HT1080 (cell line): ENCODE measurements around the gene ANKRD36. TPM values are rescaled to one million over a fixed set of nuclear protein-coding genes. Genes with fewer than 3 reads are reported as not detected.
A peak's percentile ranks its signal among the peaks of the same experiment; 100 is the strongest.
"Not testable (repeated sequence)": the region's sequence is repeated elsewhere in the genome, so short reads cannot be mapped to it uniquely, and the experiment has no call there.

Source experiments
- DNase-seq: peaks from one replicate; pipeline ENCODE4 v3.0.0-alpha.2; 2015; ENCODE audit warnings: low read depth
- total RNA-seq: library from RNA; depleted of rRNA; stranded (reverse); fragments of >200 nt; shearing (Covaris generic); gene quantifications from 2 replicates; pipeline ENCODE4 v1.2.3, GENCODE V29; 2014

Gene ANKRD36
- total RNA-seq, 1 experiment from 2014 or later = 5.4 TPM

- DNase-seq = peak; percentile 36
Measured at GRCh38 chr2:97112320-97113049, 468 bp upstream of the ANKRD36 start.

GRCh38 chr2:97113882-97114255 is 916 bp downstream of the ANKRD36 start:
- not testable (repeated sequence) for DNase-seq

GRCh38 chr2:97129090-97129489 is 16.1 kb downstream of the ANKRD36 start:
- not testable (repeated sequence) for DNase-seq

- DNase-seq = not testable (repeated sequence)
Measured at GRCh38 chr2:97144016-97144415, 31.1 kb downstream of the ANKRD36 start.

- DNase-seq = not testable (repeated sequence)
Measured at GRCh38 chr2:97166548-97166947, 53.6 kb downstream of the ANKRD36 start.

GRCh38 chr2:97167938-97168337 is 55.0 kb downstream of the ANKRD36 start:
- not testable (repeated sequence) for DNase-seq

- not testable (repeated sequence) for DNase-seq
Measured at GRCh38 chr2:97168583-97168982, 55.6 kb downstream of the ANKRD36 start.

GRCh38 chr2:97180391-97180790 is 67.4 kb downstream of the ANKRD36 start:
- peak; percentile 42 for DNase-seq

GRCh38 chr2:97195349-97195748 is 82.4 kb downstream of the ANKRD36 start:
- DNase-seq = peak; percentile 6

GRCh38 chr2:97197251-97197650 is 84.3 kb downstream of the ANKRD36 start:
- DNase-seq = not testable (repeated sequence)

- not testable (repeated sequence) for DNase-seq
Measured at GRCh38 chr2:97200887-97201286, 87.9 kb downstream of the ANKRD36 start.

- not testable (repeated sequence) for DNase-seq
Measured at GRCh38 chr2:97202643-97203250, 89.8 kb downstream of the ANKRD36 start.

- no peak for DNase-seq
Measured at GRCh38 chr2:97210325-97210724, 97.4 kb downstream of the ANKRD36 start.

- DNase-seq = not testable (repeated sequence)
Measured at GRCh38 chr2:97215025-97215424, 102.1 kb downstream of the ANKRD36 start.

- DNase-seq = not testable (repeated sequence)
Measured at GRCh38 chr2:97230848-97231585, 118.1 kb downstream of the ANKRD36 start.

GRCh38 chr2:97232981-97233380 is 120.0 kb downstream of the ANKRD36 start:
- not testable (repeated sequence) for DNase-seq

- not testable (repeated sequence) for DNase-seq
Measured at GRCh38 chr2:97233660-97234295, 120.8 kb downstream of the ANKRD36 start.

- DNase-seq = not testable (repeated sequence)
Measured at GRCh38 chr2:97261192-97261591, 148.2 kb downstream of the ANKRD36 start.

GRCh38 chr2:97266449-97266848 is 153.5 kb downstream of the ANKRD36 start:
- not testable (repeated sequence) for DNase-seq

GRCh38 chr2:97267411-97268074 is 154.6 kb downstream of the ANKRD36 start:
- no peak for DNase-seq

- not testable (repeated sequence) for DNase-seq
Measured at GRCh38 chr2:97268075-97268591, 155.2 kb downstream of the ANKRD36 start.
